GM19463 (cell line): ENCODE data around the gene CCDC116.

Experiments
- ATAC-seq: cut with Tn5 transposase; IDR thresholded peaks from one replicate; pipeline ENCODE4 v1.9.1; 2021; ENCODE audit warnings: mild to moderate bottlenecking, moderate library complexity; ENCODE audit not compliant: unreplicated experiment

The CCDC116 gene

GRCh38 chr22:21650823-21651520, 18.4 kb downstream of the CCDC116 start:
- no peak for ATAC-seq

DNA sequence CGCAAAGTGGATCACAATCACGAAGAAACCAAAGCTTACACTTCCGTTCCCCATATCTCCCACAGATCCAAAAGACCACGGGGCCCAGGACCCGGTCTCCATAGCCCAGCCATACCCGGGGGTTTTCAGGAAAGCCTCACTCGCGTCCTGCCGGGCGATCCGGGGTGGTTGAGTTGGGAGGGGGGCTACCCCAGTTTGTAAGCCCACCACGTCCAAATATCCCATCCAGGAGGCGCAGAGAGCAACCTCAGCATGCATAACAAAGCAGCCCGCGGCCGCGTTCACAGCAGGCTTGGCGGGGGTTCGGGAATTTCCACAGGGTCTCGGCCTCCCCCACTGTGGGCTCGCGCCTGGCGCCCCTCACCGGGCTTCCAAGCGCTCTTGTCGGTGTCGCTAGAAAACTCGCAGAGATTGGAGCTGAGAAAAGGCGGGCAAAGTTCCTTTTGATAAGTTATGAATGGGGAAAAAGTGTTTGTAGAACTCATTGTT, 19.0 kb downstream of the CCDC116 start:
- peak; percentile 30 for ATAC-seq

- peak; percentile 96 for ATAC-seq
These were observed 19.5 kb downstream of the CCDC116 start for GRCh38 chr22:21652010-21652546.

- ATAC-seq = no peak
These were observed 20.3 kb downstream of the CCDC116 start for GRCh38 chr22:21652547-21653545.

- no peak for ATAC-seq
These were observed 24.4 kb downstream of the CCDC116 start for GRCh38 chr22:21657020-21657359.

GRCh38 chr22:21657360-21658032, 24.9 kb downstream of the CCDC116 start:
- ATAC-seq = peak; percentile 84

DNA sequence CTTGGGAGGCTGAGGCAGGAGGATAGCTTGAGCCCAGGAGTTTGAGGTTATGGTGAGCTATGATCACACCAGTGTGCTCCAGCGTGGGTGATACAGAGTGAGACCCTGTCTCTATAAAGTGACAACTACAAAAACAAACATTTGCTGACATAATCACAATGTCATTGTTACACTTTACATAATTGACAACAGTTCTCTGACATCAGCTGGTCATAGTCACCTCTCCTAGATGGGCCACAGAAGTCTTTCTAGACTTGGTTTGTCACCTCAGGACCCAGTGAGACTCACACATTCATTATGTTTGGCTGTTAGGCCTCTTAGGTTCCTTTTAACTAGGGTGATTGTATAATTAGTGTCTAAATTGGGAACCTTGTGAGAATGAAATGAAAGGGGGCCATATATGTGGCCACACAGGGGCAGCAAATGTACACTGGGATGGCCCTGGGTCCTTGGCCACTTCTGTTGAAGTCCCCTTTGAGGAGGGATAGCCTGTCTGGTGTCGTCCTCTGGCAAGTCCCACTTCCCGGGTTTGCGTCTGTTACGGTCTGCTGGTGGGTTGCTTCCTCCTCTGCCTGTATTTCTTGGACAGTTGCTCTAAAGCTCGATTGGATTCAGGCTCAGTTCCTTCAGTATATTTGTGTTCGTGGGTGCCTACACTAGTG, 27.4 kb downstream of the CCDC116 start:
- no peak for ATAC-seq

GRCh38 chr22:21660904-21661303, 28.3 kb downstream of the CCDC116 start:
- ATAC-seq = no peak

GRCh38 chr22:21661991-21662390, 29.4 kb downstream of the CCDC116 start:
- ATAC-seq = no peak

GRCh38 chr22:21663738-21664137, 31.2 kb downstream of the CCDC116 start:
- no peak for ATAC-seq

DNA sequence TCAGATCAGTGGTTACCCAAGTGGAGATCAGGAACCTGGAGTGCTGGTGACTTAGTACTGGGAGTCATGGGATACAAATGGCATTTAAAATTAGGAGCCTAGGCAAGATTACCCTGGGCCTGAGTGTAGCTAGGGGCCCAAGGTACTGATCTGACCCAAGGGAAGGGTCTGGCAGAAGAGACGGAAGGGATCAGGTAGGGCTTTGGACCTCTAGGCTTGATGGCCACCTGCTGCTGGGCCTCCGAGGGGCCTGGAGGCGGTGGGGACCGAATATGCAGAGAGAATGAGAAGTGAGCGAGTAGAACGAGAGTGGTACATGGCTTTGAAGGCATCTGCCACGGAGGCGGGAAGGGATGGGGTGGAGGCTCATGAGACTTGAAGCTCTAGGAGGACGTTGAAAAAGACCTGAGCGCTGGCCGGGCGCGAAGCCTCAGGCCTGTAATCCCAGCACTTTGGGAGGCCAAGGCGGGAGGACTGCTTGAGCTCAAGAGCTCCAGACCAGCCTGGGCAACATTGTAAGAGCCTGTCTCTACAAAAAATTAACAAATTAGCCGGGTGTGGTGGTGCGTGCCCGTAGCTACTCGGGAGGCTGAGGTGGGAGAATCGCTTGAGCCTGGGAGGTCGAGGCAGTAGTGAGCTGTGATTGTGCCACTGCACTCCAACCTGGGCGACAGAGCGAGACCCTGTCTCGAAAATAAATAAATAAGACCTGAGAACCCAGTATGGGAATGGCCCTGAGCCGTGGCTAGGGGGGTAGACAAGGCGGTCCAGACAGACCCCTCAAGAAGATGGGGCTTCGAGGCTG, 32.7 kb downstream of the CCDC116 start:
- ATAC-seq = no peak

DNA sequence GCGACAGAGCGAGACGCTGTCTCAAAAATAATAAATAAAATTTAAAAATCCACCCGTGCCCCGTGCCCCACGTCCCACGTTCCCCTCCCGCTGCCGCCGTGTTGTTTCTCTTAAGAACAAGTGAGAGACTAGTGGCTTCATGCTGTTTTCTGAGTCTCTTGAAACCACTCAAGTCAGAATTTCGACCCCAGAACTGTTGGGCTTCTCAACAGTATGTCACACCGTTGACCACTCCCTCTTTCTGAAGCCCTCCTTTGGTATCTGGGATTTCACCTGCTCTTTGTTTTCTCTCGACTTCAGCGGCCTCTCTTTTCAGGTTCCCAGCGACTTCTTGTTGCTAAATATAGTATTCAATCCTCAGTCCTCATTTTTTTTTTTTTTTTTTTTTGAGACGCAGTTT, 34.2 kb downstream of the CCDC116 start:
- no peak for ATAC-seq

DNA sequence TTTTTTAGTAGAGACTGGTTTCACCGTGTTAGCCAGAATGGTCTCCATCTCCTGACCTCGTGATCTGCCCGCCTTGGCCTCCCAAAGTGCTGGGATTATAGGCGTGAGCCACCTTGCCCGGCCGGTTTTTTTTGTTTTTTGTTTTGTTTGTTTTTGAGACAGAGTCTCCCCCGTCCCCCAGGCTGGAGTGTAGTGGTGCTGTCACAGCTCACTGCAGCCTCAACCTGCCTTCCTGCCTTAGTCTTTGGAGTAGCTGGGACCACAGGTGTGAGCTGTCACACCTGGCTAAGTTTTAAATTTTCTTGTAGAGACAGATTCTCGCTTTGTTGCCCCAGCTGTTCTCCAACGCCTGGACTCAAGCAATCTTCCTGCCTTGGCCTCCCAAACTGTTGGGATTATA, 36.5 kb downstream of the CCDC116 start:
- ATAC-seq = no peak

DNA sequence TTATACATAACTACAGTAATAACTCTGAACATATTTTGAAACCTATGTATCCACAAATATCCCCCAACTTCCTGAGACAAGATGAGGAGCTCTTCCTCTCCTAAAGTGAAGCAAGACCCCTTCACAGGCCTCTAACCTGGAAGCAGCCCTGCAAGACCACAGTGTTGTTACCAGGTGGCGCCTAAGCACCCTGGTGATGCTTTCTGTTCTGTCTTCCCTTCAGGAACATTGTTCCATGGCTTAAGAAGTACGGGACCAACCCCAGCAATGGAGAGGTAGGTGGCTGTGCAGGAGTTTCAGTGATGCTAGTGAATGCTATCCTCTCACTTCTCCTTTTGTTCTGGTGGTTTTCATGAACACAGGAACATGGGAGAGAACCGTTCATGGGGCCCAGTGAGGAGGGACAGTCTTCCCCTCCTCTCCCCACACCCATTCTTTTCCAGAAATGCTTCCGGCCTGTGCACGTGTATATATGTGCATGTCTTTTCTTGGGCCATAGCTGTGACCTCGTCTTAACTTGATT, 39.6 kb downstream of the CCDC116 start:
- no peak for ATAC-seq

GRCh38 chr22:21673534-21674321, 41.2 kb downstream of the CCDC116 start:
- ATAC-seq = no peak

DNA sequence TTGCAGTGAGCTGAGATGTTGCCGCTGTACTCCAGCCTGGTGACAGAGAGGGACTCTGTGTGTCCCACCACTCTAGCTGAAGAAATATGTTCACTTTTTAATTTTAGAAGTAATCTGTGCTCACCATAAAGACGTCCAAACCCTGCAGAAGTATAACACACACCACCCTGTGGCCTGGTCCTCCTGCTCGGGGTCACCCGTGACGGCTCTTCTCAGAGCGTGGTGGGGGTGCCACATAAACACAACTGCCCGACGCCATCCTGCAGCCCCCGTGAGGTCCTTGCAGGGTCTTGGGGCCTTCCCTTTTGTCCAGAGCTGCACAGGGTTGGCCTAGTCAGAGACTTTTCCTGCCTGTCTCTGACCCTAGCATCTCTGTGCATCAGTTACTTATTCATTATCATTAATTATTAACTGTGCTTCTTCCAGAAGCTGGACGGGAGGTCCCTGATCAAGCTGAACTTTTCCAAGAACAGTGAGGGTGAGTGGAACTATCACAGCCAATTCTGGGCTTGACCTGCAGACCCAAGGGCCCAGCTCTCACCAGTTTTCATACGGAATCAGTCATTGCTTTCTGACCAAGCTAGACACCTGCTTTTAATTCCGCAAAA, 42.2 kb downstream of the CCDC116 start:
- ATAC-seq = no peak

GRCh38 chr22:21677606-21678443, 45.3 kb downstream of the CCDC116 start:
- ATAC-seq = no peak
